Measurements from ENCODE around the gene GPR61.

The GPR61 gene

DNA sequence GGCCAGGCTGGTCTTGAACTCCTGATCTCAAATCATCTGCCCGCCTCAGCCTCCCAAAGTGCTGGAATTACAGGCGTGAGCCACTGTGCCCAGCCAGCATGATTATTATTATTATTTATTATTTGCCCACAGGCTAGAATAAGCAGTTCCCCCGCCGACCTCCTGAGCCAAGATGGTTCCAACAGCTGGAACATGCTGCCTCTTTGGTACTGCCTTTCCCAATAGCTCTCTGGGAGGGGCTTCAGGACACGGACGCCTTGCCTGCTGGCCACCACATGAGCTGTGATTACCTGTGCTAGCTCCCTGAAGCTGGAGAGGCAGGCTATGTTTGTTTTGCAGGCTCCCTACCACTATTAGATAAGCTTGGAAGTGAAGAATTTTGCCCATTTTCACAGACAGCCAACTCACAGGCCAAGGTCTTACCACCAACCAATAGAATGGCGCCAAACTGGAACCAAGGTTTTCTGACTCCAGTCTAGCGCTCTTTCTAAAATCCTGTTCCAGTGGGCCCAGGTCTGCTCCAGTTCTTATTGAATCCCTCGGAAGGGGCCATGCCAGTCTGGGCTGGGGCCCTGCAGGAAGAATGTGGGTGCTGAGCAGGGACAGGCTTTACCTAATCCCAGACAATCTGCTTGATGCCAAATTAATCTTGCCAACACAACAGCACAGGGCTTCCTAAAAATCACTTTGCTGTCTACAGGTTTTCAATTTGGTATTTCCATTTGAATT is 2.1 kb upstream of the GPR61 start:
- no peak for DNase-seq

GRCh38 chr1:109538827-109539555 is 681 bp upstream of the GPR61 start:
- no peak for DNase-seq

DNA sequence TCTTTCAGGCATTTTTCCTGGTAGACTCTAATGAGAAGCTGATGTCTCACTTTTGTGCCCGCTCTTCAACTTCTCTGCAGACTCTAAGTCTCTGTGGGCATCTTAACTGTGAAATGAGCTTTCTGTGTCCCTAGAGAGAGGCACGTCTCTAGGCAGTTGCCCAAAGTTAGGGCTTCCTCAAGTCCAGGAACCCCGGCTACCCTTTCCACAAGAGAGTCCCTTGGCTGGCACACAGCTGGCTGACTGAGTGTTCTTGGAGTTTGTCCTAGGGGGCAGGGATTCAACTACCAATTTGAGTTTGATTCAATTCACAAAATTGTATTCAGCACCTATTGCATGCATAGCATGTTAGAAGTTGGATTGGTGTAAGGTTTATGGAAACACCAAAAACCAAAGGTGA is 1.4 kb downstream of the GPR61 start:
- no peak for DNase-seq

DNA sequence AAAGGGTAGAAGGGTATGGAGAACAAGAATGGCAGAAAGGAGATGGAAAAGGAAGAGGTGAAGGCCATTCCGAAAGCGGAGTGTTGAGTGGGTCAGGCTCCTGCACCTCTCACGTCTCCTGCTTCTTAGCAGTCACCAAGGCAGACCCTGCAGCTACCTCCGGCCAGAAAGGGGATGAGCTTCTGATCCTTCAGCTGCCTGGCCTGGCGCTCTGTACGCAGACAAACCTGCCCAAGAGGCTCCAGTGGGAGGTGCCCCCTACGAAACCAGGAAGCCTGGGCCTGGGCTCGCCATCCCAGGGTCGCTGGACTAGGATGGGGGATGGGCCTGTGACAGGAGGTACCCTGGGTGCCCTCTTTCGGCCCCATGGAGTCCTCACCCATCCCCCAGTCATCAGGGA is 3.0 kb downstream of the GPR61 start:
- no peak for DNase-seq

DNA sequence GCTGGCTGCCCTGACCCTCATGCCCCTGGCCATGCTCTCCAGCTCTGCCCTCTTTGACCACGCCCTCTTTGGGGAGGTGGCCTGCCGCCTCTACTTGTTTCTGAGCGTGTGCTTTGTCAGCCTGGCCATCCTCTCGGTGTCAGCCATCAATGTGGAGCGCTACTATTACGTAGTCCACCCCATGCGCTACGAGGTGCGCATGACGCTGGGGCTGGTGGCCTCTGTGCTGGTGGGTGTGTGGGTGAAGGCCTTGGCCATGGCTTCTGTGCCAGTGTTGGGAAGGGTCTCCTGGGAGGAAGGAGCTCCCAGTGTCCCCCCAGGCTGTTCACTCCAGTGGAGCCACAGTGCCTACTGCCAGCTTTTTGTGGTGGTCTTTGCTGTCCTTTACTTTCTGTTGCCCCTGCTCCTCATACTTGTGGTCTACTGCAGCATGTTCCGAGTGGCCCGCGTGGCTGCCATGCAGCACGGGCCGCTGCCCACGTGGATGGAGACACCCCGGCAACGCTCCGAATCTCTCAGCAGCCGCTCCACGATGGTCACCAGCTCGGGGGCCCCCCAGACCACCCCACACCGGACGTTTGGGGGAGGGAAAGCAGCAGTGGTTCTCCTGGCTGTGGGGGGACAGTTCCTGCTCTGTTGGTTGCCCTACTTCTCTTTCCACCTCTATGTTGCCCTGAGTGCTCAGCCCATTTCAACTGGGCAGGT is 3.8 kb downstream of the GPR61 start:
- no peak for DNase-seq

DNA sequence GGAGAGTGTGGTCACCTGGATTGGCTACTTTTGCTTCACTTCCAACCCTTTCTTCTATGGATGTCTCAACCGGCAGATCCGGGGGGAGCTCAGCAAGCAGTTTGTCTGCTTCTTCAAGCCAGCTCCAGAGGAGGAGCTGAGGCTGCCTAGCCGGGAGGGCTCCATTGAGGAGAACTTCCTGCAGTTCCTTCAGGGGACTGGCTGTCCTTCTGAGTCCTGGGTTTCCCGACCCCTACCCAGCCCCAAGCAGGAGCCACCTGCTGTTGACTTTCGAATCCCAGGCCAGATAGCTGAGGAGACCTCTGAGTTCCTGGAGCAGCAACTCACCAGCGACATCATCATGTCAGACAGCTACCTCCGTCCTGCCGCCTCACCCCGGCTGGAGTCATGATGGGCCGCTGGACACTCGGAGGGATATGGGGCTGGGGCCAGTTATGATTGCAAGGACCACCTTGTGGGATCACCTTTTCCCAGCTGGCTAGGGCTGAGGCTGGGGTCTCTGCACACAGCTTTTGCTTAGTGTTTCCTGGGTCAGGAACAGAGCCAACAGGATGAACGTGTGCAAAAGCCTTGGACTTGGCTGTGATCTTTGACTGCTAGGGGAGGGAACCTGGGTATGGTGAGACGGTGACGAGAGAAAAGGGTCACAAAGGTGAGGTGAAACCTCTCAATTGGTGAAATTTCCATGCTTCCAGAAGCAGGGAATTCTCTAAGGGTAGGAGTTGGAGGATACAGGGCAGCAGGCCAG is 4.5 kb downstream of the GPR61 start:
- DNase-seq: no peak

DNA sequence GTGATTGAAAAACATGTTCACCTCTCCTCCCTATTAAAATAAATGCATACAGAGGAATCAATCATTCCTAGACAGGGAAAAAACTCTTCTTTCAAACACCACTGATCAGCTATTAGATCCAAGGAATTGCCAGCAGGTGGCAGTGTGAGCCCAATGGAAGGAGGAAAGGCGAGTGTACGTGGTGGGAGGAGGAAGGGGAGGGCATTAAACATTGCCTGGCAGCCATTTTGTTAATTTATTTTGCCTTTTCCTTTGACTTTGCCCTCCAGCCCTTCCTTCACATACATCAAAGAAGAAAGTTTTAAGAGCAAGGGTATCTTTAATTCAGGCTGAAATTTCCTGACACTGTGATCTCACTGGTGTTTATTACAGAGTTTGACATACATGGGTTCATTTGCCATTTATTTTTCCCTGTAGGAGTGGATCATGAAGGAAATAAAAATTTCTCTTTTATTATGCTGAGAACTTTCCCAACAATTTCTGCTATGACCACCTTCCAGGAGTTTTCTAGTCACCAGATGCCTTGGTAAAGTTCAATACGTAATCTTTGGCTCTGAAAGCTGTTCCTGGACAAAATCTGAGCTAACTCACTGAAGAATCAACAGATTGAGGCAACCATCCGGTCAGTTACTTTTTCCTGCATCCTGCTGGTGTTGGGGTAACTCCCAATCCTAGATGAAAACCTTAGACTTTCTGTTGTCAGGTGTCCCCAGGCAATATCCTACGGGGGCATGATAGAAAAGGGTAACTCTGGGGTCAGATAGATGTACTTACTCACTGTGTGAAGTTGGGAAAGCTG is 6.8 kb downstream of the GPR61 start:
- DNase-seq: peak; percentile 92

- no peak for DNase-seq
Observed at GRCh38 chr1:109547463-109548320, 8.0 kb downstream of the GPR61 start.

DNA sequence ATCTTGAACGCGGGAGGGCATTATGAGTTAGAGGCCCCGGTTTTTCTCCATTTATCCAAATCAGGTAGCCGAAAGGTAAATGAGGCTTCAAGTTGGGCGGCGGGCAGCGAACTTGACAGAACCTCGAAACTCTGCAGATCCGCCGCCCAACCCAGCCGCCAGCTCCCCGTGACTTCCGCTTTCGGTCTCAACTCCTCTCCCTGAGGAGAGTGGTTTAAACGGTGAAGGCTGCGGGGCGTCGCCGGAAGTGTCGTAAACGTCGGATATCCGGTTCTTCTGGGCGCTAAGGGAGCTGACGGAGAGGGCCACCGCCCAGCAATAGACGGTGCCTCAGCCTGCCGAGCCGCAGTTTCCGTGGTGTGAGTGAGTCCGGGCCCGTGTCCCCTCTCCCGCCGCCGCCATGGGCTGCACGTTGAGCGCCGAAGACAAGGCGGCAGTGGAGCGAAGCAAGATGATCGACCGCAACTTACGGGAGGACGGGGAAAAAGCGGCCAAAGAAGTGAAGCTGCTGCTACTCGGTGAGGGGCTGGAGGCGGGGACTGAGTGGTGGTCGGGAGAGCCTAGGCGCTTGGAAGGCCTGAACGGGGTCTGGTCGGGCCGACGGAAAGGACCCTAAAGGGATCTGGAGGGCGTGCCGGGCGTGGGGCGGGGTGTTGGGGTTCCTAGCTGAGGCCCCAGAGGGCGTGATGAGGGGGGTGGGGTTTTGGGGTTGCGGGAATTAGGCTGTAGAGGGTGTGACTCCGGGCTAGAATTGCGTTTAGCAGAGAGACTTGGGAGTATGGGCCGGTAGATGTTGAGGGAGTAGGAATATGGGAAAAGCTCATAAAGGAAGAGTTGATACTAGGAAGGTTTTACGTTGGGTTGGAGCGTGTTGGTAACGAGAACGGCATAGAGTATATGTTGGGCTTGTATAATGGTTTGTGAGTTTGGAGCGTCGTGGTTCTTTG is 8.9 kb downstream of the GPR61 start, which contains the start of gene GNAI3:
GNAI3 (plus strand) TSS at position 295 of the 947 bp plus-strand sequence; CDS start at position 401, 106 bp downstream.
- DNase-seq: peak; percentile 98

DNA sequence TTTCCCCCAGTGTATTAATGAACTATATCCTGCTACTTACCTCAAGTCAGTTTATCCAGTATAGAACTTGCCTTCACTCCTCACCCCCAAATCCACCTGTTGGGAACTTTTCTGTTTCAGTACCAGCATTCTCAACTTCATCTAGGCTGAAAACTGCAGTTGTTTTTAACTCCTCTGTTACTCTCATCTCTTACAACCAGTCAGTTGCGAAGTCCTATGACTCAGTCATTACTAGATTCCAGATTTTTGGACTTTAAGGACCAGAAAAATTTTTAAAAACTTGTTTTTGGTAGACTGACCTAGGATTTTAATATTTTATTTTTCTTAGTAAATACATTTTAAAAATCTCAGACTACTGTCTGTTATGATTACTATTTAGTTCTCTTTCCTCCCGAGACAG is 16.9 kb downstream of the GPR61 start:
- DNase-seq: no peak

GRCh38 chr1:109557520-109557919 is 17.8 kb downstream of the GPR61 start:
- DNase-seq: no peak

GRCh38 chr1:109559995-109560394 is 20.3 kb downstream of the GPR61 start:
- DNase-seq: no peak

DNA sequence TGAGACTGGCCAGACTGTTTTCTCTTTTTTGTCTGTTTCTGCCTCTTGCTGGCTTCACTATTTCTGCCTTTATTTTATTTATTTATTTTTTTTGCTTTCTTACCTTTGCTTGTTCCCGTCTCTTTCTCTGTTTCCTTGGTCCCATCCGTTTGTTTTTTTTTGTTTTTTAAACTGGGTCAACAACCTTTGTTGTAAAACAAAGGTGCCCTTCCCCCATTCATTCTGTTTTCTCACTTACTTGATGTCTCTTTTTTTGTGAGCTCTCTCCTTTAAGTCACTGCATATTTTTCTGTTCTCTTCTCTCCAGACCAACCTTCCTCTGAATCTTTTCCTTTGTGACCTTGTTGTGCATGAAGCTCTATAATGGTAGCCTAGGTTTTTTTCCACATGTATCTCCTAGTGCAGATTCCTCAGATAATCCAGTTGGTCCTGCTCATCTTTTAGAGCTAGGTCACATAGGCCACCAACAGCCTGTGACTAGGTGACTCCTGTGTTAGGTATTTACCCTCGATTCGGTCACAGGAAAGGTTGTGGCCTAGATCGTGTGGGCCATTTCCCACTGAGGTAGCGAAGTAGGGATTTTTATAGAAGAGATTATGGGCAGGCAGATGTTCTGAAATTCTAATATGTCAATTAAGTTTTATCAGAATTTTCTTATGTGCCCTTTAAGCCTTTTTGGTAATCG is 24.7 kb downstream of the GPR61 start:
- DNase-seq: no peak

DNA sequence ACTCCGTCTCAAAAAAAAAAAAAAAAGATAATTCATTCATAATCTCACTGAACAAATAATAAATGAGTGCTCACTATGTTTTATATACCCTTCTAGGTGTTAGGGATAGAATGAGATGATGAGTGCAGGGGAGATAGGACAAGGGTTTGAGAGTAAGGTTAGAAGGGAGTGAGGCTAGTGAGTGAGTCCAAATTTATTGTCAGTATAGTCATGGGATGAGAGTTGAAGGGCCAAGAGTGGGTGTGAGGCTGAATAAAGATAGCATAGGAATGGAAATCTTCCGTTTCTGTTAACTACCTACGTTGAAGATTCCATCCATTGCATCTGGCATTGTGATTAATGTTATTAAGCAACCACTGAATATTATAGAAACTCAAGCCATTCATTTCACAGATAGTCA is 25.6 kb downstream of the GPR61 start:
- no peak for DNase-seq

GRCh38 chr1:109566982-109567381 is 27.3 kb downstream of the GPR61 start:
- DNase-seq: no peak

DNA sequence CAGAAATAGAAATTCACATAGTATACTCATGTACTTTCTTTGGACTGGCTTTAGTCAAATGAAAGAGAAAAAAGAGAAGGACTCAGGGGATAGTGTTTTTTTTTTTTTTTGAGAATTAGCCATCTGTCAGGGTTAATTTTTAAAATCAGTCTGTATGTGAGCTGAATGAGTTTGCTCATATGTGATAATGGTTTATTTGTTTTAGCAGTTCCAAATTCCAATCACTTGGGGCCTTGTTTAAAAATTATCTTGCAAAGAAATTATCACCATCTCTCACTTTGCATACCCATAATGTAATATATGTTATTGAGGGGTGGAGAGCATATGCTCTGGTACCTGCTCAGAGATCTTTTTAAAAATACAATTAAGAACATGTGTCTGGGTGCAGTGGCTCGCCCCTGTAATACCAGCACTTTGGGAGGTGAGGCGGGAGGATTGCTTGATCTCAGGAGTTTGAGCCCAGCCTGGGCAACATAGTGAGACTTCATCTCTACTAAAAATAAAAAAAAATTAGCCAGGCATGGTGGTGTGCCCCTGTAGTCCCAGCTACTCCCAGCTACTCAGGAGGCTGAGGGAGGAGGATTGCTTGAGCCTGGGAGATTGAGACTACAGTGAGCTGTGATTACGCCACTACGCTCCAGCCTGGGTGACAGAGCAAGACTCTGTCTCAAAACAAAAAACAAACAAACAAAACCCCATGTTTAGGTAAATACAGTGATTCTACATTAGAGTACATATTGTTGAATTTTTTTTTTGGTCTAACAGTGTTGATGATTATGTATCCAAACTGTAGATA is 28.4 kb downstream of the GPR61 start:
- DNase-seq: no peak

GRCh38 chr1:109569323-109569722 is 29.7 kb downstream of the GPR61 start:
- no peak for DNase-seq

DNA sequence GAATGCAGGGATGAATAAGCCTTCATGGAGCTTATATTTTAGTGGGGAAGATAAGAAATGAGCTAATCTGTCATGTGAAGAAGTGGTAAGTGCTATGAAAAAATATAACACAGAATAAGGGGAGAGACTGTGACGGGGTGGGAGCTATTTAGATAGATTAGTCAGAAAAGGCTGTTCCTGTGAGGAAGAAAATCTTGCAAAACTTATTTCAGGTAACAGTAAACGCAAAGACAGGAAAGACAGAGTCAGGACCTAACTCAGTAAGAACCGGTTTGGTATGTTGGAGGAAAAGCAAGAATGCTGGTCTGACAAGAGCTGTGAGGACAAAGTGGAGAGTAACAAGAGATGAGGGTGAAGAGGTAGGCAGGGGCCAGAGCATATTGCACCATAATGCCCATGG is 30.7 kb downstream of the GPR61 start:
- no peak for DNase-seq

DNA sequence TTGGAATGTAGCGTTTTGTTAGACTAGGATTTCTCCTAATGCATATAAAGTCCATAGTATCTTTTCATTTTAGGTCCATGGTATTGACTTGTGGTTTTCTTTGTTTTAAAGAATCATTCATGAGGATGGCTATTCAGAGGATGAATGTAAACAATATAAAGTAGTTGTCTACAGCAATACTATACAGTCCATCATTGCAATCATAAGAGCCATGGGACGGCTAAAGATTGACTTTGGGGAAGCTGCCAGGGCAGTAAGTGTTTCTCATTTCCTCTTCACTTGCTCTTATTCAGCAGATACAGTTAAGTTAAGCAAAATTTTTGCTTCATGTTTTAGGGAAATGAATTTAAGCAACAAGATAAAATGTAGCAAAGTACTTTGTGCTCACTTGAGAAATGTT is 34.1 kb downstream of the GPR61 start:
- DNase-seq: no peak
